Fibroblast of lung (primary cell): ENCODE data around the gene GRIK2. TPM values are rescaled to one million over a fixed set of nuclear protein-coding genes. Genes with fewer than 3 reads are reported as not detected.

ENCODE experiments used
- DNase-seq, 2 donors: peaks; one replicate each; pipeline versions ENCODE4 v3.0.0 to v3.0.0-alpha.2; 2010; ENCODE audit warnings: low read depth in 2 of 2
- H2AFZ ChIP-seq: 2 replicates; pipeline ENCODE4 v1.5.1; 2012; ENCODE audit warnings: low read length, control low read depth, inconsistent platforms
- H3K27ac ChIP-seq: 2 replicates; pipeline ENCODE4 v1.5.1; 2011; ENCODE audit warnings: low read length, control low read depth; ENCODE audit not compliant: insufficient read depth
- H3K27me3 ChIP-seq: 2 replicates; pipeline ENCODE4 v1.5.1; 2011; ENCODE audit warnings: mild to moderate bottlenecking, low read length; ENCODE audit not compliant: control insufficient read depth, insufficient read depth
- H3K36me3 ChIP-seq: 2 replicates; pipeline ENCODE4 v1.5.1; 2011; ENCODE audit warnings: low read length; ENCODE audit not compliant: control insufficient read depth, insufficient read depth
- H3K4me1 ChIP-seq: 2 replicates; pipeline ENCODE4 v1.5.1; 2011; ENCODE audit warnings: low read length; ENCODE audit not compliant: control insufficient read depth, insufficient read depth; ENCODE audit errors: extremely low read depth
- H3K4me2 ChIP-seq: 2 replicates; pipeline ENCODE4 v1.5.1; 2011; ENCODE audit warnings: low read length, control low read depth; ENCODE audit not compliant: insufficient read depth; ENCODE audit errors: extremely low read depth
- H3K4me3 ChIP-seq, 4 experiments: fragments of 200-600 bp in 1 of 4; sonication (generic) in 1 of 4; replicated peaks in 1 of 4; 2 replicates each; pipeline ENCODE4 v1.5.1; 2011 to 2016; ENCODE audit warnings: low read length in 4 of 4, low read depth in 3 of 4, mild to moderate bottlenecking in 3 of 4, control low read depth in 2 of 4, inconsistent platforms in 1 of 4, mixed read lengths in 1 of 4; ENCODE audit not compliant: insufficient read depth in 1 of 4; ENCODE audit errors: control extremely low read depth in 1 of 4
- H3K79me2 ChIP-seq: 2 replicates; pipeline ENCODE4 v1.5.1; 2012; ENCODE audit warnings: mild to moderate bottlenecking, low read length, inconsistent platforms; ENCODE audit not compliant: control insufficient read depth, insufficient read depth
- H3K9ac ChIP-seq: 2 replicates; pipeline ENCODE4 v1.5.1; 2011; ENCODE audit warnings: mild to moderate bottlenecking, low read length, control low read depth; ENCODE audit not compliant: insufficient read depth
- H3K9me3 ChIP-seq: 2 replicates; pipeline ENCODE4 v1.5.1; 2012; ENCODE audit warnings: low read depth, low read length; ENCODE audit not compliant: control insufficient read depth, insufficient read depth
- H4K20me1 ChIP-seq: 2 replicates; pipeline ENCODE4 v1.5.1; 2011; ENCODE audit warnings: low read length; ENCODE audit not compliant: control insufficient read depth, insufficient read depth; ENCODE audit errors: extremely low read depth
- EZH2 ChIP-seq: IDR thresholded peaks from 2 replicates; pipeline ENCODE4 v1.5.1; 2012; ENCODE audit warnings: low read length, control low read depth, mild to moderate bottlenecking; ENCODE audit errors: missing control alignments
- polyA plus RNA-seq, 2 donors: library from polyadenylated mRNA; depleted of rRNA in 1 of 2; stranded (reverse) in 1 of 2; unstranded in 1 of 2; fragments of >200 nt; gene quantifications; 2 replicates each; pipeline ENCODE4 v1.2.1, GENCODE V29; 2011 to 2012; ENCODE audit warnings: missing spikeins in 1 of 2
- total RNA-seq: library from RNA; depleted of rRNA; stranded (reverse); fragments of >200 nt; gene quantifications from 2 replicates; pipeline ENCODE4 v1.2.1, GENCODE V29; 2014
- TF ChIP-seq, protein P1 (sequence below), 2 donors: IDR thresholded peaks in 1 of 2; conservative IDR thresholded peaks in 1 of 2; 1 replicate in 1 of 2; 2 replicates in 1 of 2; pipeline ENCODE4 v1.5.1; 2011 to 2012; ENCODE audit warnings: low read length in 2 of 2, control low read depth in 1 of 2, inconsistent platforms in 1 of 2, low read depth in 1 of 2, mild to moderate bottlenecking in 1 of 2

GRIK2 gene
- total and polyA plus RNA-seq, 2 donors (not counting 1 experiment from before 2014, with no cell fraction given), result 0.33 to 0.40 TPM

DNA sequence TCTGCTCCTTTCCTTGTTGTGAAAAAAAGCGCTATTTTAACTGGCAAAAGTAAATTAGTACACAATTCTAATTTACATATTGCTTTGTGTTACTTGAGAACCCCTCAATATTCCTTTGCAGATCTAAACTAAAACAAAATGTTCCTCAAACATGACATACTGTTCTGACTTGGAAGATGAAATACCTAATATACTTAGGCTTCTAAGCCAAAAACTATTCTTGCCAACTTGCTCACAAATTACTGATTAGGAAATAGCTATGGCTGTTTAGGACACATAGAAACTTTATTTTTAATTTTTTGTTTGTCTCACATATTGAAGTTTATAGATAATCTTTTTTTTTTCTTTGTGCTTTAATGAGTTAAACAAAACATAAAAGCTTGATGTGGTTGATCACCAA, 542.2 kb downstream of the GRIK2 start:
- no peak overlapping the region for H3K4me3 ChIP-seq
- no peaks in the 10 kb centered on the region for H3K4me1 ChIP-seq
- H2AFZ ChIP-seq, result no peak overlapping the region
- H3K79me2 ChIP-seq, result no peaks in the 10 kb centered on the region
- H4K20me1 ChIP-seq, result no peaks in the 10 kb centered on the region
- no peak overlapping the region for H3K27ac ChIP-seq
- TF ChIP-seq, protein P1, sequence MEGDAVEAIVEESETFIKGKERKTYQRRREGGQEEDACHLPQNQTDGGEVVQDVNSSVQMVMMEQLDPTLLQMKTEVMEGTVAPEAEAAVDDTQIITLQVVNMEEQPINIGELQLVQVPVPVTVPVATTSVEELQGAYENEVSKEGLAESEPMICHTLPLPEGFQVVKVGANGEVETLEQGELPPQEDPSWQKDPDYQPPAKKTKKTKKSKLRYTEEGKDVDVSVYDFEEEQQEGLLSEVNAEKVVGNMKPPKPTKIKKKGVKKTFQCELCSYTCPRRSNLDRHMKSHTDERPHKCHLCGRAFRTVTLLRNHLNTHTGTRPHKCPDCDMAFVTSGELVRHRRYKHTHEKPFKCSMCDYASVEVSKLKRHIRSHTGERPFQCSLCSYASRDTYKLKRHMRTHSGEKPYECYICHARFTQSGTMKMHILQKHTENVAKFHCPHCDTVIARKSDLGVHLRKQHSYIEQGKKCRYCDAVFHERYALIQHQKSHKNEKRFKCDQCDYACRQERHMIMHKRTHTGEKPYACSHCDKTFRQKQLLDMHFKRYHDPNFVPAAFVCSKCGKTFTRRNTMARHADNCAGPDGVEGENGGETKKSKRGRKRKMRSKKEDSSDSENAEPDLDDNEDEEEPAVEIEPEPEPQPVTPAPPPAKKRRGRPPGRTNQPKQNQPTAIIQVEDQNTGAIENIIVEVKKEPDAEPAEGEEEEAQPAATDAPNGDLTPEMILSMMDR (conservative IDR thresholded peaks at IDR 0.05 in 1 of 2, IDR thresholded peaks at IDR 0.05 in 1 of 2; ENCODE audit: low read depth in 1 of 2, low read length in 2 of 2), result no peak
- no peak for TF ChIP-seq EZH2
- no peak overlapping the region for H3K4me2 ChIP-seq
- H3K27me3 ChIP-seq, result no peaks in the 10 kb centered on the region
- H3K36me3 ChIP-seq, result no peaks in the 10 kb centered on the region
- peak in 1 of 2 donors; percentile 1 for DNase-seq
- no peak overlapping the region for H3K9ac ChIP-seq
- H3K9me3 ChIP-seq, result no peaks in the 10 kb centered on the region

GRCh38 chr6:101936516-101936915, 543.0 kb downstream of the GRIK2 start:
- Histone ChIP-seq H3K27me3 (no peaks in the 10 kb centered on the region), H2AFZ (no peak overlapping the region), H3K4me3 (no peak overlapping the region), H3K79me2 (no peaks in the 10 kb centered on the region), H3K9me3 (no peaks in the 10 kb centered on the region), H3K9ac (no peak overlapping the region), H3K36me3 (no peaks in the 10 kb centered on the region), H3K27ac (no peak overlapping the region), H3K4me1 (no peaks in the 10 kb centered on the region), H4K20me1 (no peaks in the 10 kb centered on the region), H3K4me2 (no peak overlapping the region)
- TF ChIP-seq, protein P1 (conservative IDR thresholded peaks at IDR 0.05 in 1 of 2, IDR thresholded peaks at IDR 0.05 in 1 of 2; ENCODE audit: low read depth in 1 of 2, low read length in 2 of 2), result no peak
- no peak for TF ChIP-seq EZH2
- DNase-seq, result peak in 1 of 2 donors; percentile 0

DNA sequence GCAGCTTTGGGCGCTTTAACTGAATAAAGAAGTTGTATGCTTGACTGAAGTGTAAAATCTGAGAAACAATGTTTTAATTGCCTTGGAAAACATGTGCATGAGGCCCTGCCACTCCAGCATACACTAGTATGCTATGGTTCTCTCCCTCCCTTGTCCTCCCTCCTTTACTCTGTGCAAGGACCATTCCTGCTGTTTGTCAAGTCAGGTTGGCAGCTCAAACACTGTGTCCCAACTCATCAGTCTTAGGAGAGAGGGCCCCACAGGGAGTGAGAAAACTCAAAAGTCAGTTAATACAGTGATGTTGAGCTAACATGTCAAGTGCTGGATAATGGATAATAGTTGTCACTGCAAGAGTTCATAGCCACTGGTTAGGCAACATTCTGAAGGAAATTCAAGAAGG, 543.6 kb downstream of the GRIK2 start:
- no peak overlapping the region for H2AFZ ChIP-seq
- no peaks in the 10 kb centered on the region for H4K20me1 ChIP-seq
- no peaks in the 10 kb centered on the region for H3K9me3 ChIP-seq
- H3K79me2 ChIP-seq, result no peaks in the 10 kb centered on the region
- no peak overlapping the region for H3K4me2 ChIP-seq
- no peak overlapping the region for H3K9ac ChIP-seq
- H3K4me3 ChIP-seq, result no peak overlapping the region
- no peak for TF ChIP-seq EZH2
- TF ChIP-seq, protein P1 (conservative IDR thresholded peaks at IDR 0.05 in 1 of 2, IDR thresholded peaks at IDR 0.05 in 1 of 2; ENCODE audit: low read depth in 1 of 2, low read length in 2 of 2), result no peak
- no peak overlapping the region for H3K27ac ChIP-seq
- H3K27me3 ChIP-seq, result no peaks in the 10 kb centered on the region
- DNase-seq, result no peak
- H3K36me3 ChIP-seq, result no peaks in the 10 kb centered on the region
- no peaks in the 10 kb centered on the region for H3K4me1 ChIP-seq
